Smooth muscle cell (in vitro differentiated cells): ENCODE results near the gene FZR1. TPM values are rescaled to one million over a fixed set of nuclear protein-coding genes. Genes with fewer than 3 reads are reported as not detected.

Experiments used
- DNase-seq: peaks from one replicate; lab custom pipeline; 2025; ENCODE audit not compliant: unreplicated experiment; lab: John Stamatoyannopoulos, UW
- H2AFZ ChIP-seq: fragments of 200-600 bp; sonication (generic); 2 replicates; pipeline ENCODE4 v1.6.0; 2016; ENCODE audit warnings: antibody characterized with exemption, low read depth, mild to moderate bottlenecking
- H3F3A ChIP-seq: fragments of 200-600 bp; sonication (generic); 2 replicates; pipeline ENCODE4 v1.6.0; 2017; ENCODE audit warnings: antibody characterized with exemption, low read depth
- H3K27ac ChIP-seq: fragments of 200-600 bp; sonication (generic); 2 replicates; pipeline ENCODE4 v1.5.1; 2016; ENCODE audit warnings: low read depth, mild to moderate bottlenecking
- H3K27me3 ChIP-seq: fragments of 200-600 bp; sonication (generic); 2 replicates; pipeline ENCODE4 v1.6.1; 2016; ENCODE audit warnings: low read depth, mild to moderate bottlenecking
- H3K36me3 ChIP-seq: fragments of 200-600 bp; sonication (generic); 2 replicates; pipeline ENCODE4 v1.5.1; 2016; ENCODE audit warnings: low read depth
- H3K4me1 ChIP-seq: fragments of 200-600 bp; sonication (generic); 2 replicates; pipeline ENCODE4 v1.5.1; 2016; ENCODE audit warnings: low read depth
- H3K4me2 ChIP-seq: fragments of 200-600 bp; sonication (generic); 2 replicates; pipeline ENCODE4 v1.6.0; 2016; ENCODE audit warnings: mild to moderate bottlenecking
- H3K4me3 ChIP-seq: fragments of 200-600 bp; sonication (generic); 2 replicates; pipeline ENCODE4 v1.5.1; 2016; ENCODE audit warnings: mild to moderate bottlenecking
- H3K79me2 ChIP-seq: fragments of 200-600 bp; sonication (generic); 2 replicates; pipeline ENCODE4 v1.6.0; 2016; ENCODE audit warnings: low read depth, mild to moderate bottlenecking
- H3K9ac ChIP-seq: fragments of 200-600 bp; sonication (generic); 2 replicates; pipeline ENCODE4 v1.6.0; 2016; ENCODE audit warnings: low read depth
- H3K9me3 ChIP-seq: fragments of 200-600 bp; sonication (generic); replicated peaks from 2 replicates; pipeline ENCODE4 v1.5.1; 2016; ENCODE audit warnings: low read depth
- H4K20me1 ChIP-seq: fragments of 200-600 bp; sonication (generic); 2 replicates; pipeline ENCODE4 v1.6.0; 2016; ENCODE audit warnings: low read depth
- WGBS: methylation state at CpG from one replicate; pipeline ENCODE4 v1.1.7; 2016; ENCODE audit warnings: low lambda C conversion rate; 5-methylcytosine and 5-hydroxymethylcytosine counted together
- polyA plus RNA-seq: library from polyadenylated mRNA; unstranded; fragments of >200 nt; fragmentation: Nextera tagmentation; extraction: Ambion mirVana; gene quantifications from 2 replicates; pipeline ENCODE4 v1.2.1, GENCODE V29; 2016
- total RNA-seq: library from RNA; depleted of rRNA; stranded (reverse); fragments of >200 nt; gene quantifications from 2 replicates; pipeline ENCODE4 v1.2.3, GENCODE V29; 2014
- TF ChIP-seq, protein P1 (sequence below): fragments of 200-600 bp; sonication (generic); IDR thresholded peaks from 2 replicates; pipeline ENCODE4 v1.5.1; 2017; ENCODE audit warnings: borderline replicate concordance, mild to moderate bottlenecking, antibody characterized with exemption; ENCODE audit not compliant: insufficient read depth, poor library complexity, severe bottlenecking

The FZR1 gene
- total and polyA plus RNA-seq, 2 experiments from 2014 or later: 16.3 to 49.7 TPM

DNA sequence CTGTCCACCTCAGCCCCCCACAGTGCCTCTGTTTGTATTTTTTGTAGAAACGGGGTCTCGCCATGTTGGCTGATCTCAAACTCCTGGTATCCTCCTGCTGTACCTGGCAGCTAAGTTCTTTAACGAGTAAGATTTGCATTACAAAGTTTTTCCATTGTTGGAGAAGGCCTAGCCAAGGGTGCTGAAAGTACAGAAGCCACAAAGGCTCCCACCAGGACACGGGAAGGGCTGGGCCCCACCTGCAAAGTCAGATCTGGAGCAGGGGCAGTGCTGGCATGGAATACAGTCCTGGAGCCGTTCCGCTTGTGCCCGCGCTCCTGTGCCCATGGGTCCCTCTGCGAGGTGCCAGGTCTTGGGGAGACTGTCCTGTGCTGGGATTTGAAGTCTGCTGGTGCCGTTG, 12.1 kb downstream of the FZR1 start:
- Histone ChIP-seq H3F3A (no peaks in the 10 kb centered on the region), H3K27me3 (no peaks in the 10 kb centered on the region), H3K4me3 (no peak overlapping the region), H3K4me2 (no peak overlapping the region), H3K36me3 (no peaks in the 10 kb centered on the region), H3K27ac (no peak overlapping the region), H3K4me1 (no peaks in the 10 kb centered on the region), H4K20me1 (peaks cover 100% of the 10 kb centered on the region), H3K79me2 (peaks cover 82% of the 10 kb centered on the region), H3K9me3 (no peaks in the 10 kb centered on the region), H2AFZ (no peak overlapping the region), H3K9ac (no peak overlapping the region)
- WGBS: 82% methylated on average over 10 of the region's 10 CpGs
- no peak for DNase-seq
- TF ChIP-seq, protein P1, sequence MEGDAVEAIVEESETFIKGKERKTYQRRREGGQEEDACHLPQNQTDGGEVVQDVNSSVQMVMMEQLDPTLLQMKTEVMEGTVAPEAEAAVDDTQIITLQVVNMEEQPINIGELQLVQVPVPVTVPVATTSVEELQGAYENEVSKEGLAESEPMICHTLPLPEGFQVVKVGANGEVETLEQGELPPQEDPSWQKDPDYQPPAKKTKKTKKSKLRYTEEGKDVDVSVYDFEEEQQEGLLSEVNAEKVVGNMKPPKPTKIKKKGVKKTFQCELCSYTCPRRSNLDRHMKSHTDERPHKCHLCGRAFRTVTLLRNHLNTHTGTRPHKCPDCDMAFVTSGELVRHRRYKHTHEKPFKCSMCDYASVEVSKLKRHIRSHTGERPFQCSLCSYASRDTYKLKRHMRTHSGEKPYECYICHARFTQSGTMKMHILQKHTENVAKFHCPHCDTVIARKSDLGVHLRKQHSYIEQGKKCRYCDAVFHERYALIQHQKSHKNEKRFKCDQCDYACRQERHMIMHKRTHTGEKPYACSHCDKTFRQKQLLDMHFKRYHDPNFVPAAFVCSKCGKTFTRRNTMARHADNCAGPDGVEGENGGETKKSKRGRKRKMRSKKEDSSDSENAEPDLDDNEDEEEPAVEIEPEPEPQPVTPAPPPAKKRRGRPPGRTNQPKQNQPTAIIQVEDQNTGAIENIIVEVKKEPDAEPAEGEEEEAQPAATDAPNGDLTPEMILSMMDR: no peak

DNA sequence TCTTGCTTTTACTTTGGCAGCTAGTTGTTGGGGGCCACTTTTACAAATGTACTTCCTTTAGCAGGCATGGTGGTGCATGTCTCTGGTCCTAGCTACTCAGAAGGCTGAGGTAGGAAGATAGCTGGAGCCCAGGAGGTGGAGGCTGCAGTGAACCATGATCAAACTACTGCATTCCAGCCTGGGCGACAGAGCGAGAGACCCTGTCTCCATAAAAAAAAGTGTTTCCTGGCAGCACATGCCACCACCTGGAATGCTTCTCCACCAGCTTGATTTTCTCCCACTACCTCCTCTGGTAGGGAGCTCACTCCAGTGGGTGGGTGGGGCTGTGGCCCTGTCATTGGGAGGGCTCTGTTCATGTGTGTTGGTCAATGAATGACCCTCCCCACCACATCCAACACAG, 12.5 kb downstream of the FZR1 start:
- Histone ChIP-seq H3K27ac (no peak overlapping the region), H3K9ac (no peak overlapping the region), H3K4me2 (no peak overlapping the region), H3K27me3 (no peaks in the 10 kb centered on the region), H3K79me2 (peaks cover 78% of the 10 kb centered on the region), H4K20me1 (peaks cover 100% of the 10 kb centered on the region), H3F3A (no peaks in the 10 kb centered on the region), H3K4me1 (no peaks in the 10 kb centered on the region), H3K4me3 (no peak overlapping the region), H3K9me3 (no peaks in the 10 kb centered on the region), H3K36me3 (no peaks in the 10 kb centered on the region), H2AFZ (no peak overlapping the region)
- DNase-seq: no peak
- WGBS: 86% methylated on average over 2 of the region's 2 CpGs
- TF ChIP-seq, protein P1: no peak

DNA sequence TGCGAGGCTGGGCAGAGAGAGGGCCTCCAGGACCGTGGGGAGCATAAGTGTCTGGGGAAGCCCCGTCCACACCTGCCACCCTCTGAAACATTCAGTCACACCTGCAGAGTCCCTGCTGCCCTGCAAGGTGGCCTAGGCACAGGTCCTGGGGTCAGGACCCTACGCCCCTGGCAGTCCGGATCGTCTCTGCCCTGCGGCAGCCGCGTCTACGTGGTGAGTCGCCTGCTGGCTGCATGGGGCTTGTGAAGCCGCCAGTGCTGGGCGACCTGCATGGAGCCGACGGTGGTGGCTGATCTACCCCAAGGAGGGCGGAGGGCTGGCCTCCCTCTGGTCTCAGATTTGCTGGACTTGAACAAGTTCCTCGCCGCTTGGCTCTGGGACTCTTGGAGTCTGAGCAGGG, 13.0 kb downstream of the FZR1 start:
- no peak overlapping the region for H3K27ac ChIP-seq
- no peak overlapping the region for H3K9ac ChIP-seq
- WGBS: 88% methylated on average over 18 of the region's 18 CpGs
- H3K79me2 ChIP-seq: peaks cover 74% of the 10 kb centered on the region
- H4K20me1 ChIP-seq: peaks cover 100% of the 10 kb centered on the region
- no peaks in the 10 kb centered on the region for H3K4me1 ChIP-seq
- DNase-seq: no peak
- no peaks in the 10 kb centered on the region for H3F3A ChIP-seq
- H2AFZ ChIP-seq: no peak overlapping the region
- no peak overlapping the region for H3K4me3 ChIP-seq
- H3K4me2 ChIP-seq: no peak overlapping the region
- H3K36me3 ChIP-seq: no peaks in the 10 kb centered on the region
- no peaks in the 10 kb centered on the region for H3K9me3 ChIP-seq
- H3K27me3 ChIP-seq: no peaks in the 10 kb centered on the region
- TF ChIP-seq, protein P1: no peak
